Spleen (tissue), 11 donors: ENCODE measurements around the gene HNRNPH2. TPM values are rescaled to one million over a fixed set of nuclear protein-coding genes. Genes with fewer than 3 reads are reported as not detected.

Source experiments
- DNase-seq: peaks from one replicate; pipeline ENCODE4 v3.0.0-alpha.2; 2020
- H3K27ac ChIP-seq, 8 donors: fragments of 200-600 bp; sonication (generic) in 7 of 8; 1 replicate in 4 of 8; 2 replicates in 4 of 8; pipeline versions ENCODE4 v1.5.0 to v1.8.0; 2016 to 2021; ENCODE audit warnings: inconsistent platforms in 4 of 8, mild to moderate bottlenecking in 4 of 8, moderate library complexity in 1 of 8
- H3K27me3 ChIP-seq, 7 donors: fragments of 200-600 bp; sonication (generic) in 6 of 7; replicated peaks in 1 of 7; 1 replicate in 4 of 7; 2 replicates in 3 of 7; pipeline versions ENCODE4 v1.5.0 to v1.8.0; 2016 to 2021; ENCODE audit warnings: inconsistent platforms in 3 of 7, mild to moderate bottlenecking in 1 of 7
- H3K36me3 ChIP-seq, 6 donors: fragments of 200-600 bp; sonication (generic) in 5 of 6; 1 replicate in 4 of 6; 2 replicates in 2 of 6; pipeline versions ENCODE4 v1.5.0 to v1.8.0; 2016 to 2021; ENCODE audit warnings: inconsistent platforms in 2 of 6
- H3K4me1 ChIP-seq, 6 donors: fragments of 200-600 bp; sonication (generic) in 5 of 6; 1 replicate in 3 of 6; 2 replicates in 3 of 6; pipeline versions ENCODE4 v1.5.0 to v1.8.0; 2016 to 2021; ENCODE audit warnings: inconsistent platforms in 3 of 6
- H3K4me3 ChIP-seq, 8 donors: fragments of 200-600 bp; sonication (generic) in 7 of 8; 1 replicate in 4 of 8; 2 replicates in 4 of 8; pipeline versions ENCODE4 v1.5.0 to v1.8.0; 2016 to 2021; ENCODE audit warnings: inconsistent platforms in 4 of 8, mild to moderate bottlenecking in 4 of 8, moderate library complexity in 2 of 8
- H3K9me3 ChIP-seq, 8 donors: fragments of 200-600 bp; sonication (generic) in 7 of 8; 1 replicate in 4 of 8; 2 replicates in 4 of 8; pipeline versions ENCODE4 v1.5.0 to v1.8.0; 2016 to 2021; ENCODE audit warnings: inconsistent platforms in 4 of 8
- POLR2A ChIP-seq, 3 donors: fragments of 450-650 bp; IDR thresholded peaks; one replicate each; pipeline ENCODE4 v1.5.1; 2017; ENCODE audit warnings: antibody characterized with exemption in 3 of 3, mild to moderate bottlenecking in 1 of 3
- POLR2AphosphoS5 ChIP-seq, 3 donors: sonication (generic); formaldehyde crosslinking; IDR thresholded peaks; one replicate each; pipeline ENCODE4 v1.5.1; 2017; ENCODE audit warnings: antibody characterized with exemption in 3 of 3
- WGBS, 5 donors: extraction: QIAGEN DNeasy Blood & Tissue Kit in 3 of 5; methylation state at CpG; one replicate each; pipeline versions ENCODE4 v1.1.5 to v1.1.7; 2013 to 2018; 5-methylcytosine and 5-hydroxymethylcytosine counted together
- intact Hi-C: fragments of 100-400 bp; cut with DNase I; formaldehyde crosslinking; loops from one replicate; pipeline ENCODE4 v1.15.0; 2023; ENCODE audit warnings: low total_unique reads
- polyA plus RNA-seq, 3 donors: library from polyadenylated mRNA; stranded (reverse); fragments of 200-250 nt; gene quantifications; one replicate each; pipeline ENCODE4 v1.2.1, GENCODE V29; 2013
- total RNA-seq, 7 donors: library from RNA; depleted of rRNA in 3 of 7; stranded (reverse); fragments of >200 nt in 3 of 7; fragmentation: NEBNext Ultra II Directional in 4 of 7; extraction: Animal tissue kit (Norgen Biotek cat#: 25700) in 4 of 7; gene quantifications; one replicate each; pipeline versions ENCODE4 v1.1.0 to v1.2.1, GENCODE V29; 2016 to 2021
- TF ChIP-seq, protein P1 (sequence below), 11 experiments: fragments of 200-600 bp in 7 of 11; fragments of 450-650 bp in 4 of 11; sonication (generic) in 4 of 11; IDR thresholded peaks in 8 of 11; conservative IDR thresholded peaks in 3 of 11; 1 replicate in 7 of 11; 2 replicates in 4 of 11; pipeline versions ENCODE4 v1.4.0 to v1.8.0; 2016 to 2021; ENCODE audit warnings: antibody characterized with exemption in 11 of 11, inconsistent platforms in 4 of 11, mild to moderate bottlenecking in 1 of 11
- donor health status: healthy with polysubstance abuse.
- donor health status: DM: no; HTN: no; CAD: no; lungs with moderate emphysema.
- donor health status: DM: no; HTN: no; CAD: no.
- donor health status: Bipolar disorder and iron deficiency.
- donor health status: healthy.
- donor health status: DM: no; HTN: no; CAD: no.
- donor health status: DM: yes; HTN: yes; CAD: no.

The HNRNPH2 gene
- total and polyA plus RNA-seq, 10 donors, result 34.1 to 74.1 (median 65.4) TPM

DNA sequence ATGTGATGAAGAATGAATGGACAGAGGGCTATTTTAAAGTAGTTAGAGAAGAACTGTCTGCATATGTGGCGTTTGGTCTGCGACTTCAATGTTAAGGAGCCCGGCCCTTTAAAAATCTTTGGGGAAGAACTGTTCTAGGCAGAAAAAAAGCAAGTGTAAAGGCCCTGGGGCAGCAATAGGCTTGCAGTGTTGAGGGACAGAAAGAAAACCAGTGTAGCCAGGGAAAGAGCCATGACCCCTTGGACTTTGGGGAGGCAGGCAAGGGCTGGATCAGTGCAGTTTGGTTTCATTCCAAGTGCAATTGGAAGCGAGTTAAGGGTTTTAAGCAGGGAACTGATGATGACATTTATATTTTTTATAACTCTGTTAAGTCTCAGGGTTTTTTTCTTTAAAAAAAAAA is 8.2 kb upstream of the HNRNPH2 start:
- Histone ChIP-seq H3K4me3 (no peak overlapping the region), H3K4me1 (peaks cover 0 to 6% (median 0%) of the 10 kb centered on the region in 6 donors), H3K9me3 (no peaks in the 10 kb centered on the region), H3K27ac (no peak overlapping the region), H3K36me3 (peaks cover 0 to 86% (median 3%) of the 10 kb centered on the region in 6 donors), H3K27me3 (no peaks in the 10 kb centered on the region)
- intact Hi-C loops, result no loop called here
- DNase-seq, result no peak
- 80 to 96% (median 94%) methylated on average over 4 of the region's 4 CpGs for WGBS, 5 donors
- TF ChIP-seq, protein P1, sequence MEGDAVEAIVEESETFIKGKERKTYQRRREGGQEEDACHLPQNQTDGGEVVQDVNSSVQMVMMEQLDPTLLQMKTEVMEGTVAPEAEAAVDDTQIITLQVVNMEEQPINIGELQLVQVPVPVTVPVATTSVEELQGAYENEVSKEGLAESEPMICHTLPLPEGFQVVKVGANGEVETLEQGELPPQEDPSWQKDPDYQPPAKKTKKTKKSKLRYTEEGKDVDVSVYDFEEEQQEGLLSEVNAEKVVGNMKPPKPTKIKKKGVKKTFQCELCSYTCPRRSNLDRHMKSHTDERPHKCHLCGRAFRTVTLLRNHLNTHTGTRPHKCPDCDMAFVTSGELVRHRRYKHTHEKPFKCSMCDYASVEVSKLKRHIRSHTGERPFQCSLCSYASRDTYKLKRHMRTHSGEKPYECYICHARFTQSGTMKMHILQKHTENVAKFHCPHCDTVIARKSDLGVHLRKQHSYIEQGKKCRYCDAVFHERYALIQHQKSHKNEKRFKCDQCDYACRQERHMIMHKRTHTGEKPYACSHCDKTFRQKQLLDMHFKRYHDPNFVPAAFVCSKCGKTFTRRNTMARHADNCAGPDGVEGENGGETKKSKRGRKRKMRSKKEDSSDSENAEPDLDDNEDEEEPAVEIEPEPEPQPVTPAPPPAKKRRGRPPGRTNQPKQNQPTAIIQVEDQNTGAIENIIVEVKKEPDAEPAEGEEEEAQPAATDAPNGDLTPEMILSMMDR (IDR thresholded peaks at IDR 0.05 in 8 of 11, conservative IDR thresholded peaks at IDR 0.05 in 3 of 11), result no peak
- TF ChIP-seq POLR2AphosphoS5 (IDR thresholded peaks at IDR 0.05) (no peak), POLR2A (IDR thresholded peaks at IDR 0.05) (no peak)

DNA sequence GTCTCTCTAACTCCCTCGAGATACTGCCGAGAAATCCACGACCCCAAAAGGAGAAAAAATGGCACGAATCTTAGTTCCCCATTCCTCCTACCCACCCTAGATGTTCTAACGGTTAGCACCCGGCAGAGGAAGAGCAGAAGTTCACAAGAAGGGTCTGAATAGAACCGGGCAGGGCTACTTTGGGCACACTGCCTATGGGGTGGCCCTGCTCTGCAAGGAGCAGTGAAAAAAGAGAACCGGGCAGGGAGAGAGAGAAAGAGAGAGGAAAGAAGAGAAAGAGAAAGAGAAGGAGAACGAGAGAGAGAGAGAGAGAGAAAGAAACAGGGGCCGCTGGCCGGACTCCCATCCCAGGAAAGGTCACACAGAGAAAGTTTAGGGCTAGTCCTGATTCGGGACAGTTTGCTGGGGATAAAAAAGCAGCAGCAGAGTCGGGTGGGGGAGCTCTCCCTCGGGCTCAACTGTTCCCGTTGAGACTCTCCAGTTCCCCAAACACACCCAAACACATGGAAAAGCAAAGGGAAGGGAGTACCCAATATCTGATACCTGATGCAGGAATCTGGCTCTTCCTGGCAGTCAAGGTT is 765 bp upstream of the HNRNPH2 start:
- Histone ChIP-seq H3K36me3 (peaks cover 0 to 24% (median 3%) of the 10 kb centered on the region in 6 donors), H3K27me3 (no peaks in the 10 kb centered on the region), H3K4me3 (peak overlapping the region; percentile 31 to 73 (median 52)), H3K4me1 (peaks cover 14 to 49% (median 34%) of the 10 kb centered on the region in 6 donors), H3K27ac (peak overlapping the region; percentile 51 to 97 (median 93)), H3K9me3 (no peaks in the 10 kb centered on the region)
- 0 to 32% (median 1%) methylated on average over 12 to 15 of the region's 15 CpGs for WGBS, 5 donors
- intact Hi-C loops, result no loop called here
- no peak for TF ChIP-seq POLR2AphosphoS5 (IDR thresholded peaks at IDR 0.05)
- TF ChIP-seq, protein P1 (IDR thresholded peaks at IDR 0.05 in 8 of 11, conservative IDR thresholded peaks at IDR 0.05 in 3 of 11), result no peak
- no peak for TF ChIP-seq POLR2A (IDR thresholded peaks at IDR 0.05)
- DNase-seq, result no peak

DNA sequence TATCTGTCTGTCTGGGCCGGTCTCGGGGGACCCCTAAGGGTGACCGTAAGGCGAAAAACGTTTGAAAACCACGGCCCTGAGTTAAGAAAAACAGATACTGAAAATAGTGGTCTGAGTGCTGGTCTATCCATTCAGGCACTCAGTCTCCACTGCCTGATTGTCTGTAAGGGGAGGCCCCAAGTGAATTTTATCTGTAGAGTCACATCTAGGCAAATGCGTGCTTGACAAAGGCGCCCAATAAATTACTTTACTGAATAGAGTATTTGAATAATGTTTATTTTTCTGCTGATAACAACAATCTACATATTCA is 465 bp downstream of the HNRNPH2 start:
- 0 to 35% (median 0%) methylated on average over 8 of the region's 8 CpGs for WGBS, 5 donors
- peak overlapping the region; percentile 42 to 73 (median 50) for H3K4me3 ChIP-seq
- DNase-seq, result no peak
- intact Hi-C loops, result no loop called here
- H3K27ac ChIP-seq, result peak overlapping the region; percentile 90 to 97 (median 93)
- TF ChIP-seq POLR2AphosphoS5 (IDR thresholded peaks at IDR 0.05), result no peak
- TF ChIP-seq, protein P1 (IDR thresholded peaks at IDR 0.05 in 8 of 11, conservative IDR thresholded peaks at IDR 0.05 in 3 of 11), result no peak
- TF ChIP-seq POLR2A (IDR thresholded peaks at IDR 0.05), result no peak
- peaks cover 0 to 24% (median 8%) of the 10 kb centered on the region in 6 donors for H3K36me3 ChIP-seq
- H3K27me3 ChIP-seq, result no peaks in the 10 kb centered on the region
- peaks cover 14 to 61% (median 36%) of the 10 kb centered on the region in 6 donors for H3K4me1 ChIP-seq
- no peaks in the 10 kb centered on the region for H3K9me3 ChIP-seq

DNA sequence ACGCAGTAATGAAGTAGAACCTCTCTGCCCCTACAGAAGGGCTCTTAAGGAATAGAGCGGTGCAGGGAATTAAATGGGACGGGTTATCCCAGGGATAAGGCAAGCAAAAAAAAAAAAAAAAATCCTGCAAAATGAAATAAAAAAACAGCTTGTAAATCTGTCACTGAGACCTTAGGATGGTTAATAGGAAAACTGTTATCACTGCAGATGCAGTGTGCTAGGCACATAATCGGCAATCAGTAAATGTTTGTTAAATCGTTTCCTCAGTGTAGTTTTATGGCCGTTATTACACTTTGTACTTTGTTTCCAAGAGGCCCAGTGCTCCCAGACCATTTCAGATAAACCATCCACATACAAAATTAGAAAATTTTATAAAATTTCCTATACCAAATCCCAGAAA is 1.0 kb downstream of the HNRNPH2 start:
- Histone ChIP-seq H3K27me3 (no peaks in the 10 kb centered on the region), H3K36me3 (peaks cover 0 to 26% (median 8%) of the 10 kb centered on the region in 6 donors), H3K9me3 (no peaks in the 10 kb centered on the region), H3K4me3 (peak overlapping the region; percentile 42 to 73 (median 50)), H3K4me1 (peaks cover 14 to 66% (median 37%) of the 10 kb centered on the region in 6 donors), H3K27ac (peak overlapping the region; percentile 90 to 97 (median 93))
- DNase-seq, result no peak
- 5 to 46% (median 7%) methylated on average over 6 of the region's 6 CpGs for WGBS, 5 donors
- intact Hi-C loops, result no loop called here
- no peak for TF ChIP-seq POLR2AphosphoS5 (IDR thresholded peaks at IDR 0.05)
- TF ChIP-seq, protein P1 (IDR thresholded peaks at IDR 0.05 in 8 of 11, conservative IDR thresholded peaks at IDR 0.05 in 3 of 11), result no peak
- TF ChIP-seq POLR2A (IDR thresholded peaks at IDR 0.05), result no peak
